Activated CD4-positive, alpha-beta memory T cell treated with anti-CD3 and anti-CD28 coated beads for 36 hours (primary cell): ENCODE results near the gene TMEM222. TPM values are rescaled to one million over a fixed set of nuclear protein-coding genes. Genes with fewer than 3 reads are reported as not detected.

Source experiments
- CTCF ChIA-PET: fragments of 350-600 bp; sonication (Branson Sonifier 250); formaldehyde crosslinking; loops from one replicate; lab custom pipeline; 2021; ENCODE audit warnings: antibody characterized with exemption, inconsistent platforms; lab: Charles Lee
- POLR2A ChIA-PET: fragments of 350-600 bp; sonication (Branson Sonifier 250); formaldehyde crosslinking; loops from one replicate; lab custom pipeline; 2021; ENCODE audit warnings: antibody characterized with exemption; lab: Charles Lee
- DNase-seq: peaks from one replicate; pipeline ENCODE4 v3.0.0-alpha.2; 2020
- H3K27ac Mint-ChIP-seq: one replicate; pipeline ENCODE4 v1.8.0; 2021; ENCODE audit warnings: mixed read lengths
- H3K27me3 Mint-ChIP-seq: one replicate; pipeline ENCODE4 v1.8.0; 2021; ENCODE audit warnings: mixed read lengths
- H3K36me3 Mint-ChIP-seq: one replicate; pipeline ENCODE4 v1.8.0; 2021; ENCODE audit warnings: mixed read lengths
- H3K4me1 Mint-ChIP-seq: one replicate; pipeline ENCODE4 v1.8.0; 2021; ENCODE audit warnings: low read depth, mixed read lengths
- H3K4me3 Mint-ChIP-seq: one replicate; pipeline ENCODE4 v1.8.0; 2021; ENCODE audit warnings: mild to moderate bottlenecking, mixed read lengths
- H3K9me3 Mint-ChIP-seq: one replicate; pipeline ENCODE4 v1.8.0; 2021; ENCODE audit warnings: mixed read lengths
- intact Hi-C: fragments of 100-400 bp; cut with micrococcal nuclease; formaldehyde crosslinking; loops from one replicate; pipeline ENCODE4 v1.15.1; 2023
- total RNA-seq, 2 experiments: library from RNA; stranded (reverse); gene quantifications; one replicate each; pipeline ENCODE4 v1.2.3, GENCODE V29; 2021

TMEM222 gene
- total RNA-seq, 2 experiments from 2014 or later = 22.8 to 24.6 TPM

- no peak overlapping the region for H3K4me3 Mint-ChIP-seq
- no peaks in the 10 kb centered on the region for H3K36me3 Mint-ChIP-seq
- ChIA-PET CTCF (interaction anchor here (0.6 to 3.1 kb wide), 6 partner anchors 13 to 76 kb away, joined by 3 to 17 read pairs (median 3); no protein-coding TSS in a partner anchor), POLR2A (no interaction called here)
- H3K27me3 Mint-ChIP-seq = no peaks in the 10 kb centered on the region
- intact Hi-C loops = no loop called here
- H3K27ac Mint-ChIP-seq = no peak overlapping the region
- H3K4me1 Mint-ChIP-seq = peaks cover 4% of the 10 kb centered on the region
- DNase-seq = no peak
- H3K9me3 Mint-ChIP-seq = no peaks in the 10 kb centered on the region
Observed at GRCh38 chr1:27372022-27372807, 50.3 kb downstream of the TMEM222 start.

GRCh38 chr1:27372808-27373690, 51.1 kb downstream of the TMEM222 start:
- H3K9me3 Mint-ChIP-seq = no peaks in the 10 kb centered on the region
- peaks cover 4% of the 10 kb centered on the region for H3K4me1 Mint-ChIP-seq
- ChIA-PET CTCF (interaction anchor here (1.2 to 3.1 kb wide), 2 partner anchors 40 to 73 kb away, joined by 3 to 17 read pairs; no protein-coding TSS in a partner anchor), POLR2A (no interaction called here)
- intact Hi-C loops = no loop called here
- no peaks in the 10 kb centered on the region for H3K36me3 Mint-ChIP-seq
- H3K27me3 Mint-ChIP-seq = no peaks in the 10 kb centered on the region
- no peak overlapping the region for H3K27ac Mint-ChIP-seq
- no peak overlapping the region for H3K4me3 Mint-ChIP-seq
- no peak for DNase-seq

- CTCF ChIA-PET = interaction anchor here (1.3 to 2.8 kb wide), 3 partner anchors 8 to 16 kb away, joined by 4 to 9 read pairs (median 6); partner anchors contain the start of gene MAP3K6
Observed at GRCh38 chr1:27374362-27375086, 52.6 kb downstream of the TMEM222 start, which contains the start of gene FCN3. Gene FCN3 (minus strand): TSS chr1:27374824. CDS start chr1:27374818, 6 bp downstream.

GRCh38 chr1:27377760-27378495, 56.0 kb downstream of the TMEM222 start:
- ChIA-PET CTCF (interaction anchor here (0.8 to 1.5 kb wide), 4 partner anchors 10 to 45 kb away, joined by 3 to 8 read pairs (median 5); partner anchors contain the start of gene MAP3K6), POLR2A (no interaction called here)
- no peaks in the 10 kb centered on the region for H3K9me3 Mint-ChIP-seq
- no peaks in the 10 kb centered on the region for H3K4me1 Mint-ChIP-seq
- DNase-seq = no peak
- no peak overlapping the region for H3K4me3 Mint-ChIP-seq
- H3K36me3 Mint-ChIP-seq = no peaks in the 10 kb centered on the region
- intact Hi-C loops = no loop called here
- no peaks in the 10 kb centered on the region for H3K27me3 Mint-ChIP-seq
- H3K27ac Mint-ChIP-seq = no peak overlapping the region

More at GRCh38 chr1:27374362-27375086, 52.6 kb downstream of the TMEM222 start, which contains the start of gene FCN3:
- Mint-ChIP-seq H3K4me1 (no peaks in the 10 kb centered on the region), H3K9me3 (no peaks in the 10 kb centered on the region), H3K4me3 (no peak within 1 kb of the TSS), H3K27ac (no peak within 1 kb of the TSS), H3K27me3 (no peaks in the 10 kb centered on the region), H3K36me3 (no peaks in the 10 kb centered on the region)
- intact Hi-C loops = no loop called here
- no peak for DNase-seq
- POLR2A ChIA-PET = no interaction called here

- no peaks in the 10 kb centered on the region for H3K4me1 Mint-ChIP-seq
- no peaks in the 10 kb centered on the region for H3K36me3 Mint-ChIP-seq
- intact Hi-C loops = no loop called here
- no peak overlapping the region for H3K4me3 Mint-ChIP-seq
- H3K27me3 Mint-ChIP-seq = no peaks in the 10 kb centered on the region
- no peak for DNase-seq
- no peaks in the 10 kb centered on the region for H3K9me3 Mint-ChIP-seq
- ChIA-PET POLR2A (no interaction called here), CTCF (interaction anchor here (1.3 kb wide), 1 partner anchor 82 kb away, joined by 3 read pairs; no protein-coding TSS in a partner anchor)
- H3K27ac Mint-ChIP-seq = no peak overlapping the region
Observed at GRCh38 chr1:27379564-27380122, 57.7 kb downstream of the TMEM222 start.

- H3K27ac Mint-ChIP-seq = no peak overlapping the region
- CTCF ChIA-PET = no interaction called here
- no peak for DNase-seq
- no peak overlapping the region for H3K4me3 Mint-ChIP-seq
- H3K27me3 Mint-ChIP-seq = no peaks in the 10 kb centered on the region
- no peaks in the 10 kb centered on the region for H3K9me3 Mint-ChIP-seq
- H3K4me1 Mint-ChIP-seq = no peaks in the 10 kb centered on the region
- intact Hi-C loops = no loop called here
- H3K36me3 Mint-ChIP-seq = no peaks in the 10 kb centered on the region
- POLR2A ChIA-PET = no interaction called here
Observed at GRCh38 chr1:27380224-27380623, 58.3 kb downstream of the TMEM222 start.

GRCh38 chr1:27380766-27381733, 59.1 kb downstream of the TMEM222 start:
- CTCF ChIA-PET = interaction anchor here (0.6 to 7.6 kb wide), 4 partner anchors 23 to 127 kb away, joined by 3 to 173 read pairs (median 13); no protein-coding TSS in a partner anchor
- no peak for DNase-seq
- Mint-ChIP-seq H3K27ac (no peak overlapping the region), H3K27me3 (no peaks in the 10 kb centered on the region), H3K4me1 (no peaks in the 10 kb centered on the region), H3K36me3 (no peaks in the 10 kb centered on the region), H3K4me3 (no peak overlapping the region), H3K9me3 (no peaks in the 10 kb centered on the region)
- intact Hi-C loops = no loop called here
- POLR2A ChIA-PET = no interaction called here

GRCh38 chr1:27381969-27382762, 60.2 kb downstream of the TMEM222 start:
- ChIA-PET CTCF (interaction anchor here (0.6 to 7.6 kb wide), 7 partner anchors 13 to 126 kb away, joined by 3 to 173 read pairs (median 4); partner anchors contain the start of gene MAP3K6), POLR2A (no interaction called here)
- Mint-ChIP-seq H3K4me3 (no peak overlapping the region), H3K9me3 (no peaks in the 10 kb centered on the region), H3K27ac (no peak overlapping the region), H3K4me1 (no peaks in the 10 kb centered on the region), H3K36me3 (no peaks in the 10 kb centered on the region), H3K27me3 (no peaks in the 10 kb centered on the region)
- no peak for DNase-seq
- intact Hi-C loops = no loop called here

GRCh38 chr1:27383039-27383605, 61.2 kb downstream of the TMEM222 start, which contains the start of gene CD164L2:
Gene CD164L2 (minus strand): TSS chr1:27383333. CDS start chr1:27383239, 94 bp downstream.
- POLR2A ChIA-PET = no interaction called here
- Mint-ChIP-seq H3K27ac (no peak within 1 kb of the TSS), H3K9me3 (no peaks in the 10 kb centered on the region), H3K36me3 (no peaks in the 10 kb centered on the region), H3K4me3 (no peak within 1 kb of the TSS), H3K27me3 (no peaks in the 10 kb centered on the region), H3K4me1 (no peaks in the 10 kb centered on the region)
- peak; percentile 62 for DNase-seq
- intact Hi-C loops = no loop called here
- CTCF ChIA-PET = interaction anchor here (1.2 to 7.6 kb wide), 6 partner anchors 12 to 83 kb away, joined by 3 to 173 read pairs (median 6); partner anchors contain the start of gene MAP3K6
